Stimulated activated CD4-positive, alpha-beta T cell treated with anti-CD3 and anti-CD28 coated beads, Interleukin-12 subunit alpha, Interleukin-12 subunit beta, amount 100 ng/mL, for 24 hours (primary cell): ENCODE measurements around the gene APPL2.
"Not testable (repeated sequence)": the region's sequence is repeated elsewhere in the genome, so short reads cannot be mapped to it uniquely, and the experiment has no call there.

ENCODE experiments used
- DNase-seq, 2 experiments: peaks; one replicate each; pipeline ENCODE4 v3.0.0-alpha.2; 2020; ENCODE audit warnings: low read depth in 2 of 2

The APPL2 gene

GRCh38 chr12:105256921-105257320 is 20.9 kb upstream of the APPL2 start:
- no peak for DNase-seq

- not testable (repeated sequence) for DNase-seq
Measured at GRCh38 chr12:105256431-105256830, 20.5 kb upstream of the APPL2 start.

GRCh38 chr12:105256011-105256410 is 20.0 kb upstream of the APPL2 start:
- DNase-seq = no peak

- DNase-seq = no peak
Measured at GRCh38 chr12:105253866-105254513, 18.0 kb upstream of the APPL2 start.

GRCh38 chr12:105252901-105253300 is 16.9 kb upstream of the APPL2 start:
- no peak for DNase-seq

- not testable (repeated sequence) for DNase-seq
Measured at GRCh38 chr12:105245776-105246427, 9.9 kb upstream of the APPL2 start.

- no peak for DNase-seq
Measured at GRCh38 chr12:105245291-105245690, 9.3 kb upstream of the APPL2 start.

- no peak for DNase-seq
Measured at GRCh38 chr12:105240228-105240627, 4.3 kb upstream of the APPL2 start.

- DNase-seq = no peak
Measured at GRCh38 chr12:105239304-105239703, 3.3 kb upstream of the APPL2 start.

- DNase-seq = no peak
Measured at GRCh38 chr12:105237666-105238065, 1.7 kb upstream of the APPL2 start.

- DNase-seq = no peak
Measured at GRCh38 chr12:105235281-105235731, 668 bp downstream of the APPL2 start.

GRCh38 chr12:105234197-105234596 is 1.8 kb downstream of the APPL2 start:
- no peak for DNase-seq

- no peak for DNase-seq
Measured at GRCh38 chr12:105233041-105233905, 2.7 kb downstream of the APPL2 start.

GRCh38 chr12:105231396-105231795 is 4.6 kb downstream of the APPL2 start:
- DNase-seq = no peak

GRCh38 chr12:105229371-105229770 is 6.6 kb downstream of the APPL2 start:
- DNase-seq = no peak

GRCh38 chr12:105228966-105229365 is 7.0 kb downstream of the APPL2 start:
- DNase-seq = no peak

- no peak for DNase-seq
Measured at GRCh38 chr12:105228494-105228893, 7.5 kb downstream of the APPL2 start.

- no peak for DNase-seq
Measured at GRCh38 chr12:105227879-105228278, 8.1 kb downstream of the APPL2 start.

GRCh38 chr12:105226219-105226618 is 9.8 kb downstream of the APPL2 start:
- DNase-seq = no peak

GRCh38 chr12:105225505-105226015 is 10.4 kb downstream of the APPL2 start:
- no peak for DNase-seq

- no peak for DNase-seq
Measured at GRCh38 chr12:105224399-105224798, 11.6 kb downstream of the APPL2 start.

GRCh38 chr12:105223884-105224283 is 12.1 kb downstream of the APPL2 start:
- no peak for DNase-seq
